ENCODE data around the gene ZNF322.
"Not testable (repeated sequence)": the region's sequence is repeated elsewhere in the genome, so short reads cannot be mapped to it uniquely, and the experiment has no call there.

Gene ZNF322, protein sequence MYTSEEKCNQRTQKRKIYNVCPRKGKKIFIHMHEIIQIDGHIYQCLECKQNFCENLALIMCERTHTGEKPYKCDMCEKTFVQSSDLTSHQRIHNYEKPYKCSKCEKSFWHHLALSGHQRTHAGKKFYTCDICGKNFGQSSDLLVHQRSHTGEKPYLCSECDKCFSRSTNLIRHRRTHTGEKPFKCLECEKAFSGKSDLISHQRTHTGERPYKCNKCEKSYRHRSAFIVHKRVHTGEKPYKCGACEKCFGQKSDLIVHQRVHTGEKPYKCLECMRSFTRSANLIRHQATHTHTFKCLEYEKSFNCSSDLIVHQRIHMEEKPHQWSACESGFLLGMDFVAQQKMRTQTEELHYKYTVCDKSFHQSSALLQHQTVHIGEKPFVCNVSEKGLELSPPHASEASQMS

DNA sequence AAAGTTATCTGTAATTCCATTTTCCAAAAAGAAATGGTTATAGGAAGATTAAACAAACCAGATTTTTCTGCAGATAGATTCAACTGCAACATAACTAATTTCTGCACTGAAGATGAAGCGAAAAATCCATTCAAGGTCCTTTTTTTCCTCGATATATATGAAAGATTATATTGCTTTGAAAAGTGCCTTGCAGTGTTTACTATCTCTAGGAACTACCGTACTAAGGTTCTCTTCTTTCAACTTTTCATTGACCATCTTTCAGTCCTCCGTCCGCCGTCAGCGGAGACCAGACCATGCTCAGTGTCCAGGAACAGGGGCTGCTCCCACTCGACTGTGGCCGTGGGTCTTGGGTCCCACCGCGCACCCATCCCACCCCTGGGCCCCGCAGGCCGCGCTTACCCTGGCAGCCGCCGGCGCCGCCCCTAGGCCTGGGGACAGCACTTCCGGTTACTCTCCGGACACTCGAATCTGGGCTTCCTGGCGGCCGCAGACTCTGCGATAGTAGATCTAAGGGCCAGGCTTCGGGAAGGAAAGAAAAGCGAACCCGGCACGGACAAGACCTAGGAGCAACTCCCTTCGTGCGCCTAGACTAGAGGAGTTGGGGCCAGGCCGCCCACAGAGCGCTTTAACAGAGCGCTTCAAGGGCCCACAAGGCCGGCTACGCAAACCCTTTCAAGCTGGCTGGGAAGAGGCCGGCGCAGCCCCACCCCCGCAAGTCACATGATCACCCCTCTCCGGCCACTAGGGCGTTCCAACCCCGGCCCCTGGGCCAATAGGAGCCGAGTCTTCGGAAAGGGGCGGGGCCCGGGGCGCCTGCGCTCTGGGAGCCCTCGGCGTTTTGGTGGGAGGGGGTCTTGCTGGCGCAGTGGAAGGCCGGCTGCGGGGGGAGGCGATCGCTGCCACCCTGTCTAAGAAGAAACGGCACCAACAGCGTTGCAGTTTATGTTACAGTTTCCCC is at the start of gene ZNF322:
ZNF322 (minus strand) TSS at position 705 of the 958 bp plus-strand sequence. CDS start 21,193 bp downstream, outside the sequence.
- DNase-seq (ENCODE audit: low read depth, low spot score) = peak; percentile 77

DNA sequence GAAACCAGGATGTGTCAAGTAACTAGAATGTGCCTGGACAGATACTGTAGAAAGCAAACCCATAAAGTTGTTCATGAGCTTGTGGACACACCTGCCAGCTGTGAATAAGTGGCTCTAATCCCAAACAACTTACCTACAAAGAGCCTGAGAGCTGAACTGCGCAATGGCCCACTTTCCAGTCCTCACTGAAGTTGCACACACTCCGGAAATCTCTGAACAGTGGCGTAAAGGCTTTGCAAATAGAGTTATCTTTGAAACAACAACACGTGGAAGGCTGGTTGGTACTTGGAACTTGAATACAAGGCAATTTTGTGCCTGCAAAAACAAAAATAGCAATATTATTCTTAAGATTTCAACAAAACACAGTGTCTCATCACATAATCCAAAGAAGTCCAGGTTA is 46.2 kb upstream of the ZNF322 start:
- not testable (repeated sequence) for DNase-seq (ENCODE audit: low read depth, low spot score)

DNA sequence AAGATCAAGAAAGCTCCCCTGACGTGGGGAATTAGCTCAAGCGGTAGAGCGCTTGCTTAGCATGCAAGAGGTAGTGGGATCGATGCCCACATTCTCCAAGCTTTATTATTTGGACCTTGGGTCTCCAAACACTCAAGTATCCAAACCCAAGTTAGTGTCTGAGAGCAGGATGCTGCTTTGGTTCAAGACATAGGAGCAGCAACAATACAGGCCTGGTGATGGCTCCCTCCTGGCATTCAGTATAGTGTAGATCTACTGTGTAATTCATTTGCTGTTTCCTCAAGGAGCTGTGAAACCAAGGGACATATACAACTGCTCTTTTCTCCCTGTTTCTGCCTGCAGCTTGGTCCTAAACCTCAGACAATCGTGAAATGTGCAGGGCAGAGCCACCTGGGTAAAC is 45.8 kb upstream of the ZNF322 start:
- not testable (repeated sequence) for DNase-seq (ENCODE audit: low read depth, low spot score)

DNA sequence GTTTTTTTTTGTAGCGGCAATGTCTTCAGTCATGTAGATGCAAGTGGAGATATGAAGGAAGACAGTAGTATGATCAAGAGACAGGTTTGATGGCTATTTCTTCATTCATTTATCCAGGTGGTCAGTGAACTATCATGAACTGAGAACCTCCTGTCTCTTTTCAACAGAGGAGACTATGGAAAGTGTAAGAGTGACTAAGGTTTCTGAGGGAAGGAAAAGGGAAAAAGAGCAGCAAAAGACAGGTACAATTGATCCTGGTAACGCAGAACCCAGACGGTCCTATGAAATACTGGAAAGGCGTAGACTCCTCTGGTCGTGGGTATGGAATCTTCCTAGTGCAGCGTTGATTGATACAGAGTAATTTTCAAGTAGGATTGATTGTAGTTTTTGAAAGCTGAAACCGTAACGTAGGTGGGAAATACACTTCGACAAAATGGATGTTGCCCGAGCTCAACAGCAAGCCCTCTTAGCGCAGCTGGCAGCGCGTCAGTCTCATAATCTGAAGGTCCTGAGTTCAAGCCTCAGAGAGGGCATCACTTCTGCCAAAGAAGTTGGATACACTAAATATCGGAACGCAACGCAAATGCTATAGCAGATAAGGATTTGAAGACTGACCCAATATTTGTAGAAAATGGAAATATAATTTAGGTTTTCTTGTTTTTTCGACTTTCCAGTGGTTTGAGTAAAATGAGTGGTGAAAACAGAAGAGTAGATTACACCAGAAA is 41.6 kb upstream of the ZNF322 start:
- not testable (repeated sequence) for DNase-seq (ENCODE audit: low read depth, low spot score)

DNA sequence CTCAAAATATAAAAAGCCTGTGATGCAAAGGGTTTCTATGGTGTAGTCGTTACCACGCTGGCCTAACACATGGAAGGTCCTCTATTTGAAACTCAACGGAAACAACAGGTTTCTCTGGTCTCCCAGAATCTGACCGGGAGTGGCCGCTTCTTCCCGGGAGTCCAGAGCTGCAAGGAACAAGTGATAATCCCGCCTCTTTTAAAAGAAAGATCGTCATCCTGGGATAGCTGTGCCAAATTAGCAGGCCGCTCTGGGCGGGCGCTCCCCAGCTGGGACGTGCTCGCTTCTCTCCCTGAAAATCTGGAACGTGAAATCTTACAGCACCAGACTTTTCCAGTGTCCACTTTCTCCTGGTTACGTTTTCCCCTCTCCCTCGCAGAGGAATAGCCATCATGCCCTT is 38.0 kb upstream of the ZNF322 start:
- not testable (repeated sequence) for DNase-seq (ENCODE audit: low read depth, low spot score)

DNA sequence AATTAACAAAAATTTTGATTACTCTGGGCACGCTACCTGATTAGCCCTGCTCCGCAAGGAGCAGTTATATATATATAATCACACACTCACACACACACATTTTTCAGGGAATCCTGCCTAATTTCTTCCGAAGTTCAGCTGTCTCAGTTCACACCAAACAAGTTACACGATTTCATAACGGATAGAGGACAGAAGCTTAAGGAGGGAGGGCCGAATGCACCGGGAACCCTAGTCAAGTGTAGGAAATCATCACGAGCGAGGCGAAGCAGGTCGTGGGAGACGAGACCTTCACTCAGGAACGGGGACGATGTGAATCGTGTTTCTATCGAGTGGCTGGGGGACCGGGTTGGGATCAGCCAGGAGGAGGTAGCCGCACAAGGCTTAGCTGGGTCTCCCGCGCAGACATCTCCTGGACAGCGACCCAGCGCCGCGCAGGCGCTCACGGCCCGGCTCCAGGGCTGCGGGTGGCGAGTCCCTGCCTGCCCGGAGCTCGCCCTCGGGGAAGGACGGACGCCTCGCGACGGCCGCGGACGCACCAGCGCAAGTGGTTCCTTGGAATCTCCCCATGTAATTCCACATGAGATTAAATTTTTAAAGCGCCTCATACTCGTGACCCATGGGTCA is 29.9 kb upstream of the ZNF322 start:
- not testable (repeated sequence) for DNase-seq (ENCODE audit: low read depth, low spot score)

DNA sequence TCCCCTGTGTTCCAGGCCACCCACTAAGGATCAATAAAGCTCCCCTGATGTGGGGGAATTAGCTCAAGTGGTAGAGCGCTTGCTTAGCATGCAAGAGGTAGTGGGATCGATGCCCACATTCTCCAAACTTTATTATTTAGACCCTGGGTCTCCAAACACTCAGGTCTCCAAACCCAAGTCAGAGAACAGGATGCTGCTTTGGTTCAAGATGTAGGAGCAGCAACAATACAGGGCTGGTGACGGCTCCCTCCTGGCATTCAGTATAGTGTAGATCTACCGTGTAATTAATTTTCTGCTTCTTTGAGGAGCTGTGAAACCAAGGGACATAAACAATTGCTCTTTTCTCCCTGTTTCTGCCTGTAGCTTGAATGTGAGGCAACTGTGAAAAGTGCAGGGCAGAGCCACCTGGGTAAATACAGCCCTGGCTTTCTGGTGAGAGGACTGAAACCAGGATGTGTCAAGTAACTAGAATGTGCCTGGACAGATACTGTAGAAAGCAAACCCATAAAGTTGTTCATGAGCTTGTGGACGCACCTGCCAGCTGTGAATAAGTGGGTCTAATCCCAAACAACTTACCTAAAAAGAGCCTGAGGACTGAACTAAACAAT is 23.0 kb upstream of the ZNF322 start:
- DNase-seq (ENCODE audit: low read depth, low spot score) = not testable (repeated sequence)

DNA sequence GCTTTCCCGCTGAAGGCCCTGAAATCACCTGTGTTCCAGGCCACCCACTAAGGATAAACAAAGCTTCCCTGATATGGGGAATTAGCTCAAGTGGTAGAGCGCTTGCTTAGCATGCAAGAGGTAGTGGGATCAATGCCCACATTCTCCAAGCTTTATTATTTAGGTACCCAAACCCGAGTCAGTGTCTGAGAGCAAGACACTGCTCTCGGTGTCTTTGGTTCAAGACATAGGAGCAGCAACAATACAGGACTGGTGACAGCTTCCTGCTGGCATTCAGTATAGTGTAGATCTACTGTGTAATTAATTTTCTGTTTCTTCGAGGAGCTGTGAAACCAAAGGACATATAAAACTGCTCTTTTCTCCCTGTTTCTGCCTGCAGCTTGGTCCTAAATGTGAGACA is 13.7 kb upstream of the ZNF322 start:
- not testable (repeated sequence) for DNase-seq (ENCODE audit: low read depth, low spot score)

DNA sequence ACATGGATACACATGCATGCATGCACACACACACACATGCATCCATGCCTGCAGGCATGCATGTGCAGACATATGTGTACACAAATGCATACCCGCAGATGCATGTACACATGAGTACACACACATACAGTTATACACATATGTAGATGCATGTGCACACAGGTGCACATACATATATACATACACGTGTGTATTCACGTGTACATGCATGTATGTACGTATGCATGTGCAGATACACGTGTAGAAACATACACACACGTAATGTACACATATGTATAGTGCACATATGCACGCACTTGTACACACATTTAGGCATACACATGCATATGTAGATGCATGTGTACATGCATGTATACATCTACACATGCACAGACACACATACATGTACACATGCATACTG is 11.0 kb upstream of the ZNF322 start:
- DNase-seq (ENCODE audit: low read depth, low spot score) = not testable (repeated sequence)

DNA sequence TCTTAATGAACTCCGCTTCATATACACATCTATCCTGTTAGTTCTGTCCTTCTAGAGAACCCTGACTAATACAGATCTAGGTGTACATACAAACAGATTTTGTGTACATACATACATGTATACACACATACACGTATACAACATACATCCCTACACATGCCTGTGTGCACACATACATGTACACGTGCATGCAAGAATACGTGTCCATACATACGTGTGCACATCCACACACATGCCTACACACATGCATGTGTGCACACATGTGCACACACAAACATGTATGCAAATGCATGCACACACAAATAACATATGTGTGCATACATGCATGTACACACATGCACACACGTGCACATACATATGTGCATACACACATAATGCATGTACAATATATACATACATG is 10.5 kb upstream of the ZNF322 start:
- DNase-seq (ENCODE audit: low read depth, low spot score) = not testable (repeated sequence)

DNA sequence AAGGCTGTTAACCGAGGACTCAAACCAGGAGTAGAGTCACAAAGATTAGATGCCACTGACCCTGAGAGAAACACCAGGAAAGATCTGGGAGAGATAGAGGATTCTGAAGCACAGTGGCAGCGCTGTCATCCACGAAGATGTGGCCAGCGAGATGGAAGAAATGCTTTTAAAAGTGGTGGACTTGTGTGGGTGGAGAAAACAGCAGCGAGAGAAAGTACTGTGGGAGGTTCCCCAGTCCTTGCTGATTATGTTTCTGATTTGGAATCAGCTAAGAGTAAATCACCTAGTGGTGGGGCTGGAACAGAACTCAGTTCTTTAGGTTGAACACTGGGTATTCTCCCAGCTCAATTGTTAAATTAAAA is 435 bp upstream of the ZNF322 start:
- no peak for DNase-seq (ENCODE audit: low read depth, low spot score)

DNA sequence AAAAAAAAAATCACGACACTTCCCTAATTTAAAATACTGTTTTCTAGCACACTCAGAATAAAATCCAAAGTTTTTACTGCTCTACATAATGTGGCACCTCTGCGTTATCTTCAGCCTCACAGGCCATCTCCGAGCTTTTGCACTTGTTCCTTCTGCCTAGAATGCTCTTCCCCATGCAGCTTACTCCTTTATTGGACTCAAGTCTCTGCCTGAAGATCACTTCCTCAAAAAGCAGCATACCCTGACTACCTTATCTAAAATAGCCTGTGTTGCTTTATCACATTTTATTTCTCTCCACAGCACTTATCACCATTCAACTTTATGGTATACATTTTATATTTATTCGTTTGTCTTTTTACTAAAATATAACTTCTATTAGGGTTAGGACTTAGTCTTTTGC is 2.3 kb downstream of the ZNF322 start:
- DNase-seq (ENCODE audit: low read depth, low spot score) = no peak

DNA sequence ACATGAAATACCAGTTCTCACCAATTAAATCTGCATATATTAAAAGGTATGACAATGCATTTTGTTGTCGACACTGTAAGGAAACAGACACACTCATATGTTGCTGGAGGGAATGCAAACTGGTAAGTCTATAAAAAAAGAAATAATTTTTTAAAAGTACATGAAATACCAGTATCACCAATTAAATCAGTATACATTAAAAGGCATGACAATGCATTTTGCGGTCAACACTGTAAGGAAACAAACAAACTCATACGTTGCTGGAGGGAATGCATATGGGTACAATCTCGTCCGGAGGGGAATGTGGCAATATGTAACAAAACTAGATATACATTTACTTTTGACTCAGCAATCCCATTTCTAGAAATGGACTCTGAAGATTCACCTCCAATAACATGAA is 6.5 kb downstream of the ZNF322 start:
- DNase-seq (ENCODE audit: low read depth, low spot score) = no peak

DNA sequence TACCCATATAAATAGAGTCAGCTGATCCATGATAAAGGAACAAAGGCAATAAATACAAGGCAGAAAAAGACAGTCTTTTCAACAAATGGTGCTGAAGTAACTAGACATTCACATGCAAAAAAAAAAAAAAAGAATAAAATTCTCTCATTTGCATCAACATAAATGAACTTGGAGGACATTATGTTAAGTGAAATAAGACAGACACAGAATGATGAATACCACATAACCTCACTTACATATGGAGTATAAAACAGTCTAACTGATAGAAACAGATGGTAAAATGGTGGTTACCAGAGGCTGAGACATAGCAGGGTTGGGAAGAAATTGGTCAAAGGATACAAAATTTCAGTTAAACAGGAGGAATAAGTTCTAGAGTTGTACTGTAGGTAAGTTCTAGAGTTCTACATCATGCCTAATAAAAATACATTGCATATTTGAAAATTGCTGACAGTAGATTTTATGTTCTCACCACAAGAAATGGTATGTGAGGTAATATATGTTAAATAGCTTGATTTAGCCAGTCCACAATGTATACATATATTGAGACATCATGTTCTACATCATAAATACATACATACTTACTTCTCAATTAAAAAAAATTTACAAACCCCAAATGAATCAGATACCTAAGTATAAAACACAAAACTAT is 8.3 kb downstream of the ZNF322 start:
- DNase-seq (ENCODE audit: low read depth, low spot score) = no peak

DNA sequence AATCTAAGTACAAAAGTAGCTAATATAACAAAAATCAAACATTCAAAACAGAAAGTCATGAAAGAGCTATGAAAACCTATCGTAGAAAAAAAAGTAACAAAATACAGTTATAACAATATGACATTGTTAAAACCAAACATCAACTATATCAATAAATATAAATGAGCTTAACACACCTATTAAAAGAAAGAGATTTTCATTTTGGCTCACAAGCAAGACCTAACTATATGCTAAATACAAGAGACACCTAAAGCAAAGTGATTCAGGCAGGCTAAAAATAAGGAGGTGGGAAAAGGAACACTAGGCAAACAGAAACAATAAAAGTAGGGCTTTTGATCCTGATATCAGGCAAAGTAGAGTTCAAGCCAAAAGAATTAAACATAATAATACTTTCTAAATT is 13.5 kb downstream of the ZNF322 start:
- DNase-seq (ENCODE audit: low read depth, low spot score) = no peak

DNA sequence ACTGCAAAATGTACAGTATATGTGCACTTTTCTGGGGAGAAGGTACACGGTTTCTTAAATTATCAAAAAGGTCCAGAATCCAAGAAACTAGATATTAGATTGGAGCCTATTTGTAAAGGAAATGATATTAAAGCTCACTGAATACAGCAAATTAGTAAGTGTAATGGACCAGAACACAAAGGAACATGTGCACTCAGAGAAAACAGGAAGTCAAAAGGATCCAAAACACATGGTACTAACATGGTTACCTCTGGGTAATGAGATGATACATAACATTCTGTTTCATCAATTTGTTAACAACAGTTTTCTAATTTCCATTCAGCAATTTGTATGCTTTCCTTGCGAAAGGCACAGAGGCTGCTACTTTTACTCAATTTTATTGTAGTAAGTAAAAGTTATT is 18.7 kb downstream of the ZNF322 start:
- no peak for DNase-seq (ENCODE audit: low read depth, low spot score)

DNA sequence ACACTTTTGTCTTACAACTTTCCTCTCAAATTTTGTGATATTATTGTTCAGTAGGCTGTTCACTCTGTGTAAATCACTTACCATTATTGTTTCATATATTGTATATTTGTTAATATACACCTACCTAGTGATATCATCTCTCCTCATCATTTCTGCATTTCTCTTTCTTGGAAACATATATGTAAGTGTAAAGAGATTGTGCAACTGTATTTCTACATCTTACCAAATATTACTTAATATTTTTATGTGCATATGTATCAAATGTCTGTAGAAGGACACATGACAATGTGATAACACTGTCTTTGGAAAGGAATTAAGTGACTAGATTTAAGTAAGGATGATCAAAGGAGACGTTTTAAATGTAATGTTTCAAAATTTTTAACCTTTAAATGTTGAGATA is 30.2 kb downstream of the ZNF322 start:
- no peak for DNase-seq (ENCODE audit: low read depth, low spot score)

DNA sequence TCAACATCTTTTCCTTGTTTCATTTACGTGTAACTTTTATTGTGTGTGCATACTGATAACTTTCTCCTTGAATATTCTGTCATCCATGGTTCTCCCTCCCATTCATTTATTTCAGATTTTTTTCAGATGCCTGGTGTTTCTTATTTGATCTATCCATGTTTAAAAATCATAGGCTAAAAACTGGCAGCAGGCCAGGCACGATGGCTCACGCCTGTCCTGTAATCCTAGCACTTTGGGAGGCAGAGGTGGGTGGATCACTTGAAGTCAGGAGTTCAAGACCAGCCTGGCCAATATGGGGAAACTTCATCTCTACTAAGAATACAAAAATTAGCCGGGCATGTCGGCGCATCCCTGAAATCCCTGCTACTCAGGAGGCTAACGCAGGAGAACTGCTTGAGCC is 31.7 kb downstream of the ZNF322 start:
- no peak for DNase-seq (ENCODE audit: low read depth, low spot score)

DNA sequence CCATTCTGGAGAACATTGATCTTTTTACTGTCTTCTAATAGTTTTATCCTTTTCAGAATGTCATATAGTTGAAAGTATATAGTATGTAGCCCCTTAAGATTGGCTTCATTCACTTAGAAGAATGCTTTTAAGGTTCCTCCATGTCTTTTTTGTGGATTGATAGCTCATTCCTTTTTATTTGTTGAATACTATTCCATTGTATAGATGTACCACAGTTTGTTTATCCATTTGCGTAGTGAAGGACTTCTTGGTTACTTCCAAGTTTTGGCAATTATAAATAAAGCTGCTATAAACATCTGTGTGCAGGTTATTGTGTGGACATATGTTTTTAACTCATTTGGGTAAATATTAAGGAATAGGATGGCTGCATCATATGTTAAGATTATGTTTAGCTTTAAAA is 35.0 kb downstream of the ZNF322 start:
- DNase-seq (ENCODE audit: low read depth, low spot score) = no peak

DNA sequence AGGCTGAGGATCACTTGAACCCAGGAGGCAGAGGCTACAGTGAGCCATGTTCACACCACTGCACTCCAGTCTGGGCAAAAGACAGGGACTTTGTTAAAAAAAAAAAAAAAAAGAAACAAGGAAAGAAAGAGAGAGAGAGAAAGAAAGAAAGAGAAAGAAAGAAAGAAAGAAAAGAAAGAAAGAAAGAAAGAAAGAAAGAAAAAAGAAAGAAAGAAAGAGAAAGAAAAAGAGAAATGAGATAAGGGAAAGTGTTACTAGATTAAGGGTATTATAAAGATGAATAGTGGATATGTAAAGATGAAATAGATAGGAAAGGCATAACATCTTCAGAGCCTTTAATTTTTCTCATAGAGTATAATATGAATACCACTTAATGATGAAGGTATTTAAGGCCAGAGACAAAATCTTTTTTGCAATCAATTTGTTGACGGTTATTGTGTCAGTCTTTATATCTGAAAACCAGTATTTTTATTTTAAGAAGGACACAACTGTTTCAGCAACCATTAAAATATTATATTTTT is 36.1 kb downstream of the ZNF322 start:
- DNase-seq (ENCODE audit: low read depth, low spot score) = no peak

Measured in activated naive CD8-positive, alpha-beta T cell treated with anti-CD3 and anti-CD28 coated beads, Interleukin-2, amount 50 U/mL, for 16 hours (primary cell).